GM18520 (cell line): ENCODE results near the gene DBR1.

ENCODE experiments used
- ATAC-seq: cut with Tn5 transposase; IDR thresholded peaks from one replicate; pipeline ENCODE4 v1.9.1; 2021; ENCODE audit not compliant: unreplicated experiment

The DBR1 gene, protein sequence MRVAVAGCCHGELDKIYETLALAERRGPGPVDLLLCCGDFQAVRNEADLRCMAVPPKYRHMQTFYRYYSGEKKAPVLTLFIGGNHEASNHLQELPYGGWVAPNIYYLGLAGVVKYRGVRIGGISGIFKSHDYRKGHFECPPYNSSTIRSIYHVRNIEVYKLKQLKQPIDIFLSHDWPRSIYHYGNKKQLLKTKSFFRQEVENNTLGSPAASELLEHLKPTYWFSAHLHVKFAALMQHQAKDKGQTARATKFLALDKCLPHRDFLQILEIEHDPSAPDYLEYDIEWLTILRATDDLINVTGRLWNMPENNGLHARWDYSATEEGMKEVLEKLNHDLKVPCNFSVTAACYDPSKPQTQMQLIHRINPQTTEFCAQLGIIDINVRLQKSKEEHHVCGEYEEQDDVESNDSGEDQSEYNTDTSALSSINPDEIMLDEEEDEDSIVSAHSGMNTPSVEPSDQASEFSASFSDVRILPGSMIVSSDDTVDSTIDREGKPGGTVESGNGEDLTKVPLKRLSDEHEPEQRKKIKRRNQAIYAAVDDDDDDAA

DNA sequence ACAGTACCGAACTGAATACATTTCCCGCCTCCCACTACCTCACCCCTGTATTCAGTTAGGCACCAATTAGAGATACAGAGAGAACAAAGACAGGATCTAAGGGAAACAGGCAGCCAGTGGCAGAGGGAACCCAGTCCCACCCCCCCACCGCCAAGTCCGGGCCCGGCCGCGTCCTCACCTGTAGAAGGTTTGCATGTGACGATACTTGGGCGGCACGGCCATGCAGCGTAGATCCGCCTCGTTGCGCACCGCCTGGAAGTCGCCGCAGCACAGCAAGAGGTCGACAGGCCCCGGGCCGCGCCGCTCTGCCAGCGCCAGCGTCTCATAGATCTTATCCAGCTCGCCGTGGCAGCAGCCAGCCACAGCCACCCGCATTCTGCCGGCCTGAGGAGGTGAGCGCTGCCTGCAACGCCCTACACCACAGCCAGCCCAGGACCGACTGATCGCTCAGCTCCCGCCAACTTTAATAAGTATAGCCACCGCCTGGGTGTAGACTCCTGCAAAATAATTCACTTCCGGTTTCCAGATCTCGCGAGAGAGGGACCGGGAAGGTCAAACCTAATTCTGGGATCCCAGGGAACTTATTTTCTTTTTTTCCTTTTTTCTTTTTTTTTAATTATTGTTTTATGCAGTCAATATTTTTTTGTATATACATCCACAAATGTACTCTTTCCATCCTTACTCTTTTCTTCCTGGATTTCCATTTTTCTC is at the start of gene DBR1:
Gene DBR1 (minus strand): TSS at position 501 of the 711 bp plus-strand sequence. CDS start 126 bp downstream, at position 375.
- ATAC-seq: peak; percentile 77

- no peak for ATAC-seq
Measured at GRCh38 chr3:138222942-138223287, 48.2 kb upstream of the DBR1 start.

DNA sequence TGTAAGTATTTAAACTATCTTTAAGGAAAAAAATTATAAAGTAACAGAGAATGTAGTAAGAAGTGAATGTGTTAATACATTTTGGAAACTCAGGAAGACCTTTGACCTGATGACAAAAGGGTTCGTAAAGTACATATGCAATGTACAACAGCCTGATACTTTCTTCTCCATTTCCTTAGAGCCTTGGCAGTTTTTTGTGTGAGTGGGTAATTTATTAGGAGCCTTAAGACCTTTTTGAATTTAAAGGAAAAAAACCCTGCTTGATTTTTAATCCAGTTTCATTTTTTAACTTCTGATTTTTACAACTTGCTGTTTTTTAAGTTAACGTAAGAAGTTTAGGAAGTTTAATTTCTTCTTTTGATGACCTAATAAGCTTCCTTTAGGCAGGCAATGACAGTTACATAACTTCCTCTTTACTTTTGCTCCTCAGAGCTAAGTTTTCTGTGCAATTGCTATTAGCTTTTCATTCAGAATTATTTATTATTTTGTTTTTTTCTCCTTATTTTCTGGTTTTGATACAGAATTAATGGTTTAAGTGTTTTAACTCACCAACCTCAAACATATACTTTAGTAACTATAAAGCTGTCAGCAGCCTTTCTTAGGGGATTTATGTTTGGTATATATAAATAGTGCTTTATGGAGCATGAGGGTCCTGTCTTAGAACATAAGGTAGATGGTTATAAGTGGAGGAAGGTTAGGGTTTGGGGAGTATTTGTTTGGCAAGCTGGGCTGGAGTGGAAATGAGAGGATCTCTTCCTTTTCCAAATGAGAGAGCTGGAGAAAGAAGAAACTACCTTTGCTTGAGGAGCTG is 47.6 kb upstream of the DBR1 start:
- no peak for ATAC-seq

DNA sequence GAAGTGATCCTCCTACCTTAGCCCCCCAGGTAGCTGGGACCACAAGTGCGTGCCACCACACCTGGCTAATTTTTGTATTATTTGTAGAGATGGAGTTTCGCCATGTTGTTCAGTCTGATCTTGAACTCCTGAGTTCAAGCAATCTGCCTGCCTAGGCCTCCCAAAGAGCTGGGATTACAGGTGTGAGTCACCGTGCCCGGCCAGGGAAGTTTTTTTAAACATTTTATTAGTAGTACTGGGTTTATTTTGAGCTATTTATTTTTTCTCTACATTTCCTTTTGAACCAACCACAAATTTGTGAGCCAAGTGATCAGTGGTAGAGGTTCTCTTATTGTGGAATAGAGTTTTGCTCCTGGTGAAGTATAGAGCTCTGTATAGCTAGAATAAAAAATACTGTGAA is 46.1 kb upstream of the DBR1 start:
- no peak for ATAC-seq

DNA sequence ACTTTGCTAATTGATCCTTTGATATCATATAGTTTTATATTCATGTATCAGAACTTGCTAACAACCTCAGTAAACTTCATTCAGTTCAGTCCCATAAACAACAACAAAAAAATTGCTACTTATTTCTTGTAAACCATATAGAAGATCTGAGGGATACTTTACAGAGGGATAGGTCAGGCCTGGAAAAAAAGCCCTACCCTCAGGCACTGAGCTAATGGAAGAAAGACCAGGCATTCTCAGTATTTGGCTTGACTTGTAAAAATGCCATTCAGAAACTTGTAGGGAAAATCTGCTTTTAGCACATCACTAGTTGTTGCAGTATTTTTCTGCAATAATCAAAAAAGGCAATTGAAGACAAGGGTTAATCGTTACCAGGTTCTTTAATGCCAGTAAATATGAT is 45.5 kb upstream of the DBR1 start:
- no peak for ATAC-seq

DNA sequence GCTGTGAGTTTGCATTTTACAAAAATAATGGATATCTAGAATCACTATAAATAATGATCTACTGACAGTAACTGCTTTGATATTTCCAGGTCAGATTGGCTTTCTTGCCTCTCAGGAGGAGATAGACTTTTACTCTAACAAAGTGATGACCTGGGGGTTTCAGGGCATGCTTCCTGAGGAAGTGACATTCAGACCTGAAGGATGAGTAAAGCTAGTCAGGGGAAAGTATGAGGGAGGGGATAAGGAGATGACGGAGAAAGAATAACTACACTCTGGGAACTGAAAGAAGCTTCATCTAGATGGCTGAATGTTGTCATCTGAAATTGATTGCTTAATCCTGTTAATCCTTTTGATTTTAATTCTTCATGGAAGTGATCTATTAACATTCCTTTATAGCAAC is 44.5 kb upstream of the DBR1 start:
- ATAC-seq: no peak

DNA sequence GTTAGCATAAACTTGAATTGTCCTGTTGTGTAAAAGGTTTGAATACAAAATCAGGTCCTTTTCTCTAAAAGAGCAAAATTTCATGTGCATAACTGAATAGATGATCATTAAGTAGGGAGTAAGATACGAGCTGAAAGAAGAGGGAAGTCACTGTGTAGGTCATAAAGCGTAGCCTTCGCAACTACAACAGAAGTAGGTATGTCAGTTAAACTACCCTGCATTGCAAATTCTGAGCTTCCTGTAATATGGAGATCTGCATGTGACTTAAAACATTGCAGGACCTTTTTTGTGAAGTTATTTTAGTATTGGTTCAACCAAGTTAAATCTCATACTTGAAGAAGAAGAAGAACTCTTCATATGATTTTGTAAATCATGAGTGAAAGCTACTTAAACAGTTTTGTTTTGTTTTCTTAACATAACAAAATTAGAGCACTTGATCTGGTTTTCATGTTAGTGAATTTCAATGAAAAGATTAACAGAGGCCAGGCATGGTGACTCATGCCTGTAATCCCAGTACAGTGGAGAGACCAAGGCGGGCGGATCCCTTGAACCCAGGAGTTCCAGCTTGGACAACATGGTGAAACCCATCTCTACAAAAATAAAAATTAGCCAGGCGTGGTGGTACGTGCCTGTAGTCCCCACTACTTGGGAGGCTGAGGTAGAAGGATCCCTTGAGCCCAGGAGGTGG is 38.8 kb upstream of the DBR1 start:
- no peak for ATAC-seq

- ATAC-seq: no peak
Measured at GRCh38 chr3:138210528-138210927, 35.8 kb upstream of the DBR1 start.

DNA sequence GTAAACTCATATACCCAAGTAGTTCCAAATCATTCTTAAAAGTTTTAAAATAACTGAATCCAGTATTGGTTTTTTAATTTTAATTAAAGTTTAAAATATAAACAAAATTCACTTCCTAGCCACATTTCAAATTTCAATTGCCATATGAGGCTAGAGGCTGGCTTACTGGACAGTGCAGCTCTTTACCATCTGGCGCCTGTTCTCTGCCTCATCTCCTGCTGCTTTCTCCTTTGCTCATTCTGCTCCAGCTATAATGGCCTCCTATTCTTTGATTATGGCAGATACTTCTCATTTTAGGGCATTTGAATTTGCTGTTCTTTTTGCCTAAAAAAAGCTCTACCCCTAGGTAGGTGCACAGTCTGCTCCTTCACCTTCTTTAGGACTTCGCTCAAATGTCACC is 31.5 kb upstream of the DBR1 start:
- ATAC-seq: no peak

DNA sequence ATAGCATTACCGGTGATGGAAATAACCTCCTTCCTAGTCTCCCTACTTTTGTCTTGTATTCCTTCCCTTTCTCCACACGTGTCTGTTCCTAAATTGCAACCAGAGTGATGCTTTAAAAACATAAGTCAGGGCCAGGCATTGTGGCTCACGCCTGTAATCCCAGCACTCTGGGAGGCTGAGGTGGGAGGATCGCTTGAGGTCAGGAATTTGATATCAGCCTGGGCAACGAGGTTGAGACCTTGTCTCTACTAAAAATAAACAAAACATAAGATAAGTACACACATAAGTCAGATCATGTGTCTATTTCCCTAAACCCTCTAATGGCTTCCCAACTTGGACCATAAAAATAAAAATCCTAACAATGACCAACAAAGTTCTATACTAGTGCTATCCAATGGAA is 30.8 kb upstream of the DBR1 start:
- ATAC-seq: no peak

GRCh38 chr3:138203938-138204337 is 29.2 kb upstream of the DBR1 start:
- ATAC-seq: no peak

GRCh38 chr3:138202945-138203701 is 28.4 kb upstream of the DBR1 start:
- no peak for ATAC-seq

- no peak for ATAC-seq
Measured at GRCh38 chr3:138200424-138200823, 25.7 kb upstream of the DBR1 start.

DNA sequence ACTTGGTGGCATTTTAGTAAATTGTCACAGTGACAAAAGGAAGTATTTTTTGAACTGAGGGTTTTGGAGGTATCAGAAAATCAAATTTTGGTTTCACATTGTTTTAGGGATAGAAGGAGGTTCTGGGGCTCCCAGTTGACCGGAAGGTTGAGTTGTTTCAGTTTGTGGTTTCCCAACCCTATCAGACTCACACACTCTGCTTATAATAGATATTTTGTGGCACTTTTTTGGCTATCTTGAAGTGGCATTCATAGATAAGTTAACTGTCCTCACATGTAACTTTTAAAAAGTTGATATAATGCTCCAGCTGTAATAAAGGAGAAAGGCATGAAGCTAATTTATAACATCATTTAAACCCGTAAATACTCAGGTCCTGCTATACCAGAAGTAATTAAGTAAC is 25.1 kb upstream of the DBR1 start:
- ATAC-seq: no peak

- no peak for ATAC-seq
Measured at GRCh38 chr3:138197524-138197923, 22.8 kb upstream of the DBR1 start.

GRCh38 chr3:138197058-138197457 is 22.3 kb upstream of the DBR1 start:
- no peak for ATAC-seq

DNA sequence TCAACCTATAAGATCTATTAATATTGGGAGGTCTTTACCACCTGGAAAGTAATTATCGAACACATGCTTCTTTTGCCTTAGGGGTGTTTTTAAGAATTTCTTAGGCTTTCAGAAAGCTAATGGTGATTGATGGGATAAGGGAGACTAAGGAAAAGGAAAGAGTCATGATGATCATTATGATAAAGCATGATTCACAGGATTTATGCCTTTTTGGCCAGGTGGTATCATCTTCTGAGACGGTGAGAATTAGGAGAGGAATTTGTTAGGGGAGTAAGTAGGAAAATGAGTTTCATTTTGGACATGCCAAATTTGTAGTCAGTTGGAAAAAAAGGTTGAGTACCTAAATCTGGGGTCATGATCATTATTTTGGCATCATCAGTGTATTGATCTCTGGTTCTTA is 21.3 kb upstream of the DBR1 start:
- no peak for ATAC-seq

GRCh38 chr3:138195481-138195880 is 20.8 kb upstream of the DBR1 start:
- ATAC-seq: no peak

DNA sequence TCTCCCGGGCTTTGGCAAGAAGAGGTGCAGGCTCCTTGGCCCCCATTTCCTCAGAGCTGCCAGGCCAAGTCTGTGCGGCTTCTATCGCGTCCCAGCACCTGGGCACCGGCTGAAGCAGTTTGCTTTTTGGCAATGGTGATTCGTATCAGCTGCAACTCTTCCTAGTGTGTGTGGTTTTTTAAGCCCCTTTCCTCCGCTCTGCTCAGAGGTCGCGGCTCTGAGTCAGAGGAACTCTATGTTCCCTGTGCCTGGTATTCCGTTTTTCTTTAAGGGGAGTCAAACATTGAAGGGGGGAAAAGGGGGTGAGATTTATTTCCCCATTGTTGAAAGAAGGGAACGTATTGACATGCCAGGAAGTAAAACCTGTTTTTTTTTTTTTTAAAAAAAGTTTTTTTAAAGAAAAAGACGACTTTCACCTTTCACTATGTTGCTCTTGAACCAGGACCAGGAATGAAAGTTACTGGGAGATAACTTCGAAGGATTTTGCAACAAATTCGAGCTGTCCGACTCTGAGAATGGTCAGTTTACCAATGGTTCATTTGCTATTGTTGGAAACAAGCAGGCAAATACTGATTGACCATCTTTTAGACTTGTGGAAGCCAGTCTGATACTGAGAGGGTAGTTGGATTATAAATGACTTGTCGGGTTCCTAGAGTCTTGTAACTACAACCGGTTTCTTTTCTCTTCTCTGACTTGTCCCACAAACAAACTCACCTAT is 13.5 kb upstream of the DBR1 start:
- peak; percentile 3 for ATAC-seq
